Measurements from ENCODE around the gene SH3GL1.
A peak's percentile ranks its signal among the peaks of the same experiment; 100 is the strongest.

SH3GL1 gene

GRCh38 chr19:4375164-4376027, 25.0 kb downstream of the SH3GL1 start:
- peak in 1 of 2 donors; percentile 63 for DNase-seq

- DNase-seq: peak; percentile 65 to 77
Observed at GRCh38 chr19:4374498-4375163, 25.7 kb downstream of the SH3GL1 start.

GRCh38 chr19:4373601-4374497, 26.5 kb downstream of the SH3GL1 start:
- peak in 1 of 2 donors; percentile 35 for DNase-seq

- no peak for DNase-seq
Observed at GRCh38 chr19:4373013-4373367, 27.4 kb downstream of the SH3GL1 start.

- DNase-seq: no peak
Observed at GRCh38 chr19:4372165-4373012, 28.0 kb downstream of the SH3GL1 start.

GRCh38 chr19:4371247-4372164, 28.8 kb downstream of the SH3GL1 start:
- DNase-seq: no peak

GRCh38 chr19:4370418-4371041, 29.8 kb downstream of the SH3GL1 start:
- DNase-seq: no peak

- DNase-seq: peak; percentile 67 to 69
Observed at GRCh38 chr19:4369888-4370260, 30.5 kb downstream of the SH3GL1 start.

- DNase-seq: peak; percentile 69 to 76
Observed at GRCh38 chr19:4369109-4369887, 31.0 kb downstream of the SH3GL1 start.

- peak in 1 of 2 donors; percentile 88 for DNase-seq
Observed at GRCh38 chr19:4368128-4368820, 32.1 kb downstream of the SH3GL1 start.

- DNase-seq: no peak
Observed at GRCh38 chr19:4367781-4368127, 32.6 kb downstream of the SH3GL1 start.

- DNase-seq: no peak
Observed at GRCh38 chr19:4367336-4367723, 33.0 kb downstream of the SH3GL1 start.

- DNase-seq: no peak
Observed at GRCh38 chr19:4366666-4367335, 33.5 kb downstream of the SH3GL1 start.

GRCh38 chr19:4365791-4366665, 34.3 kb downstream of the SH3GL1 start:
- no peak for DNase-seq

- DNase-seq: no peak
Observed at GRCh38 chr19:4365341-4365740, 35.0 kb downstream of the SH3GL1 start.

GRCh38 chr19:4363571-4364304, 36.6 kb downstream of the SH3GL1 start:
- no peak for DNase-seq
